GM19467 (cell line): ENCODE measurements around the gene CT45A5.
A peak's percentile ranks its signal among the peaks of the same experiment; 100 is the strongest.
"Not testable (repeated sequence)": the region's sequence is repeated elsewhere in the genome, so short reads cannot be mapped to it uniquely, and the experiment has no call there.

ENCODE experiments used
- ATAC-seq: cut with Tn5 transposase; IDR thresholded peaks from one replicate; pipeline ENCODE4 v1.9.1; 2021; ENCODE audit warnings: mild to moderate bottlenecking, moderate library complexity; ENCODE audit not compliant: unreplicated experiment

CT45A5 gene

GRCh38 chrX:135785403-135785802, at the start of gene CT45A5:
CT45A5 (minus strand) TSS chrX:135785503; CDS start chrX:135781729, 3,774 bp downstream.
- ATAC-seq, result not testable (repeated sequence)

GRCh38 chrX:135819912-135820311, 34.6 kb upstream of the CT45A5 start, which contains the start of gene CT45A2:
CT45A2 (minus strand) TSS chrX:135820012; CDS start chrX:135816265, 3,747 bp downstream.
- not testable (repeated sequence) for ATAC-seq

- ATAC-seq, result not testable (repeated sequence)
Measured at GRCh38 chrX:135802687-135803086, 17.4 kb upstream of the CT45A5 start, which contains the start of gene CT45A6. CT45A6 (minus strand) TSS chrX:135802787; CDS start chrX:135798993, 3,794 bp downstream.

- ATAC-seq, result not testable (repeated sequence)
Measured at GRCh38 chrX:135768091-135768490, 17.2 kb downstream of the CT45A5 start, which contains the start of gene CT45A3. CT45A3 (minus strand) TSS chrX:135768191; CDS start chrX:135764444, 3,747 bp downstream.

- not testable (repeated sequence) for ATAC-seq
Measured at GRCh38 chrX:135744739-135745138, 40.6 kb downstream of the CT45A5 start.

GRCh38 chrX:135741192-135741715, 44.0 kb downstream of the CT45A5 start:
- no peak for ATAC-seq

GRCh38 chrX:135740681-135741149, 44.6 kb downstream of the CT45A5 start:
- peak; percentile 58 for ATAC-seq

- no peak for ATAC-seq
Measured at GRCh38 chrX:135737366-135738071, 47.8 kb downstream of the CT45A5 start.

- ATAC-seq, result not testable (repeated sequence)
Measured at GRCh38 chrX:135734666-135735065, 50.6 kb downstream of the CT45A5 start.
